IPS-18c (cell line): Measurements from ENCODE around the gene GIGYF2.
"Not testable (repeated sequence)": the region's sequence is repeated elsewhere in the genome, so short reads cannot be mapped to it uniquely, and the experiment has no call there.

ENCODE experiments used
- H3K4me3 ChIP-seq: 2 replicates; pipeline ENCODE4 v1.7.0; 2013; ENCODE audit warnings: low read depth, mild to moderate bottlenecking, low read length, moderate library complexity; ENCODE audit not compliant: insufficient read depth
- H3K9me3 ChIP-seq: one replicate; pipeline ENCODE4 v1.6.1; 2013; ENCODE audit warnings: mild to moderate bottlenecking, low read length, moderate library complexity; ENCODE audit not compliant: control insufficient read depth, insufficient read depth

GIGYF2 gene

GRCh38 chr2:232901736-232902578, 204.8 kb downstream of the GIGYF2 start:
- Histone ChIP-seq H3K9me3 (peaks cover 2% of the 10 kb centered on the region), H3K4me3 (no peak overlapping the region)

GRCh38 chr2:232903989-232904388, 206.9 kb downstream of the GIGYF2 start:
- H3K4me3 ChIP-seq: no peak overlapping the region
- peaks cover 2% of the 10 kb centered on the region for H3K9me3 ChIP-seq

- not testable (repeated sequence) for H3K9me3 ChIP-seq, H3K4me3 ChIP-seq
These were observed 210.0 kb downstream of the GIGYF2 start for GRCh38 chr2:232906867-232907717.

GRCh38 chr2:232907718-232908085, 210.6 kb downstream of the GIGYF2 start:
- not testable (repeated sequence) for H3K4me3 ChIP-seq, H3K9me3 ChIP-seq

- Histone ChIP-seq H3K9me3 (peaks cover 2% of the 10 kb centered on the region), H3K4me3 (no peak overlapping the region)
These were observed 211.6 kb downstream of the GIGYF2 start for GRCh38 chr2:232908695-232909094.
